Endothelial cell (in vitro differentiated cells): ENCODE measurements around the gene PLXDC1. TPM values are rescaled to one million over a fixed set of nuclear protein-coding genes. Genes with fewer than 3 reads are reported as not detected.

ENCODE experiments used
- DNase-seq: peaks from one replicate; pipeline ENCODE4 v3.0.0; 2021; ENCODE audit warnings: low spot score
- H3K27ac Mint-ChIP-seq: one replicate; pipeline ENCODE4 v1.8.0; 2021; ENCODE audit warnings: mixed read lengths, inconsistent platforms; ENCODE audit not compliant: unreplicated experiment
- H3K27me3 Mint-ChIP-seq: one replicate; pipeline ENCODE4 v1.8.0; 2021; ENCODE audit warnings: mild to moderate bottlenecking, moderate library complexity, mixed read lengths, inconsistent platforms; ENCODE audit not compliant: unreplicated experiment
- H3K36me3 Mint-ChIP-seq: one replicate; pipeline ENCODE4 v1.8.0; 2021; ENCODE audit warnings: mild to moderate bottlenecking, low read depth, mixed read lengths, inconsistent platforms; ENCODE audit not compliant: unreplicated experiment
- H3K4me1 Mint-ChIP-seq: one replicate; pipeline ENCODE4 v1.8.0; 2021; ENCODE audit warnings: mild to moderate bottlenecking, mixed read lengths, inconsistent platforms; ENCODE audit not compliant: unreplicated experiment
- H3K4me3 Mint-ChIP-seq: one replicate; pipeline ENCODE4 v1.8.0; 2021; ENCODE audit warnings: mild to moderate bottlenecking, mixed read lengths, inconsistent platforms; ENCODE audit not compliant: unreplicated experiment
- H3K9me3 Mint-ChIP-seq: one replicate; pipeline ENCODE4 v1.8.0; 2021; ENCODE audit warnings: mixed read lengths, inconsistent platforms; ENCODE audit not compliant: unreplicated experiment
- CTCF ChIP-seq: fragments of 200-600 bp; sonication (generic); IDR thresholded peaks from one replicate; pipeline ENCODE4 v1.5.0; 2021; ENCODE audit warnings: antibody characterized with exemption; ENCODE audit not compliant: unreplicated experiment
- total RNA-seq: library from RNA; stranded (reverse); fragmentation: NEBNext Ultra II Directional; extraction: Animal tissue kit (Norgen Biotek cat#: 25700); gene quantifications from one replicate; pipeline ENCODE4 v1.2.1, GENCODE V29; 2021; ENCODE audit not compliant: unreplicated experiment

PLXDC1 gene
- total RNA-seq, 1 donor from 2014 or later: 3.7 TPM

- TF ChIP-seq CTCF: no peak
- Mint-ChIP-seq H3K9me3 (no peaks in the 10 kb centered on the region), H3K27ac (no peak overlapping the region), H3K4me1 (peaks cover 5% of the 10 kb centered on the region), H3K27me3 (peaks cover 6% of the 10 kb centered on the region), H3K36me3 (no peaks in the 10 kb centered on the region), H3K4me3 (no peak overlapping the region)
- DNase-seq: no peak
Measured at GRCh38 chr17:39104657-39105056, 46.8 kb downstream of the PLXDC1 start.

- peaks cover 5% of the 10 kb centered on the region for H3K4me1 Mint-ChIP-seq
- H3K4me3 Mint-ChIP-seq: no peak overlapping the region
- no peaks in the 10 kb centered on the region for H3K36me3 Mint-ChIP-seq
- no peak for DNase-seq
- peaks cover 9% of the 10 kb centered on the region for H3K27me3 Mint-ChIP-seq
- no peak for TF ChIP-seq CTCF
- no peaks in the 10 kb centered on the region for H3K9me3 Mint-ChIP-seq
- H3K27ac Mint-ChIP-seq: no peak overlapping the region
Measured at GRCh38 chr17:39104046-39104445, 47.4 kb downstream of the PLXDC1 start.

GRCh38 chr17:39101091-39101490 lies 50.3 kb downstream of the PLXDC1 start:
- TF ChIP-seq CTCF: no peak
- no peak for DNase-seq
- H3K4me1 Mint-ChIP-seq: no peaks in the 10 kb centered on the region
- H3K4me3 Mint-ChIP-seq: no peak overlapping the region
- H3K27me3 Mint-ChIP-seq: peaks cover 5% of the 10 kb centered on the region
- H3K36me3 Mint-ChIP-seq: no peaks in the 10 kb centered on the region
- peak overlapping the region; percentile 52 for H3K27ac Mint-ChIP-seq
- no peaks in the 10 kb centered on the region for H3K9me3 Mint-ChIP-seq

GRCh38 chr17:39100530-39100929 lies 50.9 kb downstream of the PLXDC1 start:
- Mint-ChIP-seq H3K36me3 (no peaks in the 10 kb centered on the region), H3K4me3 (no peak overlapping the region), H3K27me3 (peaks cover 5% of the 10 kb centered on the region), H3K9me3 (no peaks in the 10 kb centered on the region), H3K27ac (no peak overlapping the region), H3K4me1 (no peaks in the 10 kb centered on the region)
- no peak for TF ChIP-seq CTCF
- DNase-seq: no peak

GRCh38 chr17:39099663-39100286 lies 51.7 kb downstream of the PLXDC1 start:
- no peaks in the 10 kb centered on the region for H3K4me1 Mint-ChIP-seq
- no peak overlapping the region for H3K27ac Mint-ChIP-seq
- no peak for TF ChIP-seq CTCF
- H3K36me3 Mint-ChIP-seq: no peaks in the 10 kb centered on the region
- no peak overlapping the region for H3K4me3 Mint-ChIP-seq
- no peaks in the 10 kb centered on the region for H3K9me3 Mint-ChIP-seq
- H3K27me3 Mint-ChIP-seq: peaks cover 5% of the 10 kb centered on the region
- no peak for DNase-seq
